Loucy (cell line): Measurements from ENCODE around the gene MAP4K1.
"Not testable (repeated sequence)": the region's sequence is repeated elsewhere in the genome, so short reads cannot be mapped to it uniquely, and the experiment has no call there.

Experiments
- CTCF ChIP-seq: fragments of 200-600 bp; sonication (generic); conservative IDR thresholded peaks from 2 replicates; pipeline ENCODE4 v1.5.1; 2014; ENCODE audit warnings: mild to moderate bottlenecking, antibody characterized with exemption, low read length
- EZH2phosphoT487 ChIP-seq: fragments of 200-600 bp; IDR thresholded peaks from 2 replicates; pipeline ENCODE4 v1.6.1; 2018; ENCODE audit warnings: antibody characterized with exemption, mild to moderate bottlenecking, moderate library complexity, borderline replicate concordance

GRCh38 chr19:38579304-38579703 is 38.4 kb downstream of the MAP4K1 start:
- TF ChIP-seq CTCF, EZH2phosphoT487: not testable (repeated sequence)
